Measurements from ENCODE around the gene MYOT. TPM values are rescaled to one million over a fixed set of nuclear protein-coding genes. Genes with fewer than 3 reads are reported as not detected.

The MYOT gene, protein sequence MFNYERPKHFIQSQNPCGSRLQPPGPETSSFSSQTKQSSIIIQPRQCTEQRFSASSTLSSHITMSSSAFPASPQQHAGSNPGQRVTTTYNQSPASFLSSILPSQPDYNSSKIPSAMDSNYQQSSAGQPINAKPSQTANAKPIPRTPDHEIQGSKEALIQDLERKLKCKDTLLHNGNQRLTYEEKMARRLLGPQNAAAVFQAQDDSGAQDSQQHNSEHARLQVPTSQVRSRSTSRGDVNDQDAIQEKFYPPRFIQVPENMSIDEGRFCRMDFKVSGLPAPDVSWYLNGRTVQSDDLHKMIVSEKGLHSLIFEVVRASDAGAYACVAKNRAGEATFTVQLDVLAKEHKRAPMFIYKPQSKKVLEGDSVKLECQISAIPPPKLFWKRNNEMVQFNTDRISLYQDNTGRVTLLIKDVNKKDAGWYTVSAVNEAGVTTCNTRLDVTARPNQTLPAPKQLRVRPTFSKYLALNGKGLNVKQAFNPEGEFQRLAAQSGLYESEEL
- polyA plus RNA-seq: under 1 TPM in 1 of 3 donors, not detected in 2; 0.59 TPM

DNA sequence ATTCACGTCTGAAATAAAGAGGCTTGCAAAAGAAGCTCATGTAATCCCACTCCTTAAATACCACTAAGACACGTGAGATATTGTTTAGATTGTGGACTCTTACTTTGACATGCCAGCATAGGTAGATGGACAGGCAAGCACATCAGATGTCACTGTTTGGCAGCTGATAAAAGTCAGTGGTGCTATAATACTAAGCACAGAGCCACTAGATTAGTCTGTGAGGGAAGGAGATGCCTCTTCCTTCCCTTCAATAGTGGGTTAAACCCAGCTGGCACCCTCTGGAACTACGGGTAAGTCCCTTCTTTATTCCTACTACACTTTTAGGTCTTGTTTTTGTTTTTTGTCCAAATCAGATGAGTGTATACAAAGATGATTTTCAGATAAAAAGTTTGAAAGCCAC is at the start of gene MYOT:
TSS of gene MYOT (plus strand) at position 197 of the 400 bp plus-strand sequence. CDS start 2,792 bp downstream, outside the sequence.
- Mint-ChIP-seq H3K4me1 (no peaks in the 10 kb centered on the region), H3K9me3 (no peaks in the 10 kb centered on the region), H3K36me3 (no peaks in the 10 kb centered on the region), H3K27ac (no peak within 1 kb of the TSS), H3K4me3 (no peak within 1 kb of the TSS), H3K27me3 (ENCODE audit: low read depth in 3 of 3) (peaks cover 0 to 2% (median 0%) of the 10 kb centered on the region in 3 donors)
- DNase-seq: no peak

DNA sequence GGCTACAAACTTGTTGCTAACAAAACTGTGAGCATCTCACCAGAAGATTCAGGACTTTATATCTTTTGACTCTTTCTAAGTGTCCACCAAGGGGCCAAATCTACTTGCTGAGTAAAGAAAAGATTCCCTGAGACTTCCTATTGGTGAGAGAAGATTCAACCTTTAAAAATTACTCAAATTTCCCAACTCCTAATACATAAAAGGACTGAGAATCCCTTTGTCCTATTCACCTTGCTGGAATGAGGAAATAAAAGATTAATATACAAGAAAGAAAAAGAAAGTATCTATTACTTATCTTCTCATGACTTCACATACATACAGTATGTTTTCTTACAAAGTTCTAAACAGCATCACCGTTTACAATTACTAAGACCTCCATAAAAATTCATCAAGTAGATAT is 47.9 kb upstream of the MYOT start:
- H3K4me1 Mint-ChIP-seq: no peaks in the 10 kb centered on the region
- no peak overlapping the region for H3K4me3 Mint-ChIP-seq
- H3K27me3 Mint-ChIP-seq (ENCODE audit: low read depth in 3 of 3): no peaks in the 10 kb centered on the region
- peaks cover 0 to 8% (median 0%) of the 10 kb centered on the region in 3 donors for H3K36me3 Mint-ChIP-seq
- DNase-seq: no peak
- H3K9me3 Mint-ChIP-seq: no peaks in the 10 kb centered on the region
- H3K27ac Mint-ChIP-seq: no peak overlapping the region

DNA sequence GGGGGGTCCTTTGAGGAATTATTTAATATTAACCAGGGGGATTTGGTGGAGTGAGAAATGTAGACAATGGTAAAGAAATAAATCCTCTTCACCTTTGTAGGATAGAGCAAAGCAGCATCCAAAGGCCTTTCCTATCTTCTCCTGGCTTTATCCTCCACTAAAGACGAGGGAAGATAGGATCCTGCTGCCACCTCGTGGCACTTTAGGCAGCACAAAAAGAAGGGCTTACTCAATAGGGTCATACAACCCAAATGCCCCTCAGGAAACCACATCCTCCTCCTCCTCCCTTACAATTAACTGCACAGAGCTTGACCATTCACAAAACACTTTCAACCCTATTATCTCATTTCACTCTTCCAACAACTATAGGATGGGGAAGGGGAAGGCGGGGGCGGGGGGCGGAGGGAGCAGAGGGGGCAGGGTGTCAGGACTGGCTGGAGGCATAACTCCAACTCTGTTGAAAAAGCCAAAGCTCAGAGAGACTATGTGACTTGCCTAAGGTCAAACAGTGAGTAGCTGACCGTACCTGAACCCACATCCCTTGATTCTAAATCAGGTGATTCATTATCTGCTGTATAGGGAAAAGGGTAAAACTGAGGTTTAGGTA is 45.4 kb upstream of the MYOT start:
- peaks cover 0 to 18% (median 10%) of the 10 kb centered on the region in 3 donors for H3K36me3 Mint-ChIP-seq
- no peak overlapping the region for H3K4me3 Mint-ChIP-seq
- H3K27me3 Mint-ChIP-seq (ENCODE audit: low read depth in 3 of 3): no peaks in the 10 kb centered on the region
- no peak overlapping the region for H3K27ac Mint-ChIP-seq
- H3K4me1 Mint-ChIP-seq: no peaks in the 10 kb centered on the region
- H3K9me3 Mint-ChIP-seq: peaks cover 0 to 5% (median 1%) of the 10 kb centered on the region in 6 donors
- DNase-seq: no peak

DNA sequence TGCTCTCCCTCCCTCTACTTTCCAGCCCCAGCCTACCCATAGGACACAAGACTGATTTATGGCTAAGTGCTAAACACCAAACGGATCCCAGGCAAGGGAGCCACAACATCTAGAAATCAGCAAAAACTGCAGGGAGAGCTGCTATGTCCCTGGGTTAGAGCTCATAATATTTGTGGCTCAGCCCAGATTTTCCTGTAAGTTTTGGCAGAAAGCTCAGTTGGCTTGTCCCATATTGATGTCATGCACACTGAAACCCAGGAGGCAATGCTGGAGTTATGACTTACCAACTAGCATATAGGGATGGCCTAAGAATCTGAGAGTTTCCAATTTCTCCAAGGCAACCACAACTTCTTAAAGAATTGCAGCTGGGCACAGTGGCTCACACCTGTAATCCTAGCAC is 44.7 kb upstream of the MYOT start:
- peaks cover 0 to 5% (median 1%) of the 10 kb centered on the region in 6 donors for H3K9me3 Mint-ChIP-seq
- peaks cover 0 to 18% (median 10%) of the 10 kb centered on the region in 3 donors for H3K36me3 Mint-ChIP-seq
- H3K4me3 Mint-ChIP-seq: no peak overlapping the region
- no peak overlapping the region for H3K27ac Mint-ChIP-seq
- DNase-seq: no peak
- H3K27me3 Mint-ChIP-seq (ENCODE audit: low read depth in 3 of 3): no peaks in the 10 kb centered on the region
- no peaks in the 10 kb centered on the region for H3K4me1 Mint-ChIP-seq

DNA sequence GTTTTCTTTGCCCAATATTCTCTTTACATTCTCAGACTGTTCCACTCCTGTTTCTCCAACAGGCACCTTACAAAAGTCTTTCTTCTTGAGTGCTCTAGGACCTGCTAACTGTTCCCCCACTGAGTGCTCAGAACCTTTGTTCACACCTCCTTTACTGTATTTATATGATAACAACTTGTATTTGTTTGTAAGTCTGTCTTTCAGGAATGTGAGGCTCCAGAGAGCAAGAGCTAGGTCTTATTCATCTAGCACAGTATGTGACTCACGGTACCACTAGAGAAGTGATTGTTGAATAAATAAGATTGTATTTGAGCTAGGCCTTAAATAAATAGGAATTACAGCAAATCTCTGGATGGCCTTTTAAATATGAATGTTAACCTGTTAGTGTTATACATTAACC is 42.5 kb upstream of the MYOT start:
- no peak for DNase-seq
- H3K36me3 Mint-ChIP-seq: peaks cover 3 to 18% (median 10%) of the 10 kb centered on the region in 3 donors
- no peaks in the 10 kb centered on the region for H3K4me1 Mint-ChIP-seq
- H3K9me3 Mint-ChIP-seq: peaks cover 0 to 5% (median 1%) of the 10 kb centered on the region in 6 donors
- no peak overlapping the region for H3K27ac Mint-ChIP-seq
- no peaks in the 10 kb centered on the region for H3K27me3 Mint-ChIP-seq (ENCODE audit: low read depth in 3 of 3)
- H3K4me3 Mint-ChIP-seq: no peak overlapping the region

DNA sequence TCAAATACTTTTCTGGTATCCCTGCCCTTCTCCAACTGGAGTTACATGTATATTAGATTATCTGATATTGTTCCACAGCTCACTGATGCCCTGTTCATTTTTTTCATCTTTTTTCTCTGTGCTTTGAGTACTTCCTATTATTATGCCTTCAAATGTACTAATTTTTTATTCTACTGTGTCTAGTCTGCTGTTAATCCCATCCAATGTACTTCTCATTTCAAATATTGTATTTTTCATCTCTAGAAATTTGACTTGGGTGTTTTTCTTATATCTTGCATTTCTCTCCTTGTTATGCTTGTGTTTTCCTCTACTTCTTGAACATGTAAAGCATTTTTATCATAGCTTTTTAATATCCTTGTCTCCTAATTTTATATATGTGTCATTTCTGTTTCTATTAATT is 41.6 kb upstream of the MYOT start:
- Mint-ChIP-seq H3K36me3 (peaks cover 3 to 18% (median 10%) of the 10 kb centered on the region in 3 donors), H3K4me3 (no peak overlapping the region), H3K27me3 (ENCODE audit: low read depth in 3 of 3) (peaks cover 0 to 2% (median 0%) of the 10 kb centered on the region in 3 donors), H3K27ac (no peak overlapping the region), H3K4me1 (no peaks in the 10 kb centered on the region), H3K9me3 (peaks cover 0 to 5% (median 1%) of the 10 kb centered on the region in 6 donors)
- no peak for DNase-seq

DNA sequence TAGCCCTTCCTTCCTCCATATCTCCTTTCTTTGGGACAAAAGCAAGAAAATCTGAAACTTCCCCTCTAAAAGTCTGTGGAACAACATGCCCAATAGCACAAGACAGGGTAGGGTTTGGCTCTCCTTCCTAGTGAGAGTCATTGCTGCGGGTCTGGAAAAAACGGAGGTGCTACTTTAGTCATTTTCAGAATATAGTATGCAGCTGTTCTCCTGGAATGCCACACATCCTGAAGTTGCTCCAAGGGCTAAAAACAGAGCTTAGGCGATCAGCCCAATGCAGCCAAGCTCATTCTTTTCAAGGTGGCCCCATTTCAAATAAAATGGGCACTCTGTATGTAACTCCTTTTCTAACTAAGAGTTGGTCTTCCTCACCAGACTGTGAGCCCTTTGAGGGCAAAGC is 39.5 kb upstream of the MYOT start:
- H3K4me1 Mint-ChIP-seq: no peaks in the 10 kb centered on the region
- no peak for DNase-seq
- peaks cover 8 to 18% (median 10%) of the 10 kb centered on the region in 3 donors for H3K36me3 Mint-ChIP-seq
- no peak overlapping the region for H3K27ac Mint-ChIP-seq
- peaks cover 0 to 2% (median 0%) of the 10 kb centered on the region in 3 donors for H3K27me3 Mint-ChIP-seq (ENCODE audit: low read depth in 3 of 3)
- no peak overlapping the region for H3K4me3 Mint-ChIP-seq
- H3K9me3 Mint-ChIP-seq: peaks cover 0 to 5% (median 1%) of the 10 kb centered on the region in 6 donors

DNA sequence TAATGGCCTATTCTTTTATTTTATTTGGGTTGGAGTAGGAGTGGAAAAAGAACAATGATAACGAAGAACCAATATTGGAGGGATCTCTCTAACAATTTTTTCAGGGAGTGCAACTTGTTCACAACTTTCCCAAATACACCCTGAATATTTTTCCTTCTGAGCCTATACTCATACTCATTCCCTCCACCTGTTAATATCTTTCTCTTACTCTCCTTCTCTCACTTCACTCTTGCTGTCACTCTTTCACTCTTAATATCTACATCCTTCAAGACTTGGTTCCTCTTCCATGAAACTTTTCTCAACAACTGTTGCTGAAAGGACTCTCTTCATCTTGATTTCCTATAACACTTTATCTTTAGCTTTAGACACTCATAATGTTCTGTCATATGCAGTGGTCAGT is 39.0 kb upstream of the MYOT start:
- H3K4me3 Mint-ChIP-seq: no peak overlapping the region

DNA sequence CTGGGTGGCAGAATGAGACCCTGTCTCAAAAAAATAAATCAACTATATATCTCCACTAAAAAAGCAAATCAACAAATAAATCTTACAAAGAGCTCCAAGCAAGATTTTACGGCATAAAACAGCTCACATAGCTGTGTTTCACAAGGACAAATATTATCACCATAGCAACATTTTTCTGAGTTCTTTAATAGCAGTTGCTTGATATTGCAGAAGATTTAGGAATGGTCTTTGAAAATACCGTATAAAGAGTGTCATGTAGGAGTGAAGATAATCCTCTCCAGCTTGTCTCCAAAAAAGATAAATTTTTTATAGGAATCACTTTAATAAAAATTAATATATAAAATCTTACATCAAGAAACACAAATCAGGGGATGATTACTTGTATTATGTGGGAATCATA is 36.6 kb upstream of the MYOT start:
- H3K27ac Mint-ChIP-seq: no peak overlapping the region
- no peak for DNase-seq
- H3K4me1 Mint-ChIP-seq: no peaks in the 10 kb centered on the region
- H3K36me3 Mint-ChIP-seq: peaks cover 3 to 8% (median 8%) of the 10 kb centered on the region in 3 donors
- peaks cover 0 to 2% (median 0%) of the 10 kb centered on the region in 3 donors for H3K27me3 Mint-ChIP-seq (ENCODE audit: low read depth in 3 of 3)
- H3K9me3 Mint-ChIP-seq: peaks cover 0 to 2% (median under 1%) of the 10 kb centered on the region in 6 donors
- no peak overlapping the region for H3K4me3 Mint-ChIP-seq

More for the DNA sequence above, 39.0 kb upstream of the MYOT start:
- Mint-ChIP-seq H3K36me3 (peaks cover 8 to 18% (median 10%) of the 10 kb centered on the region in 3 donors), H3K9me3 (peaks cover 0 to 5% (median 1%) of the 10 kb centered on the region in 6 donors), H3K4me1 (no peaks in the 10 kb centered on the region), H3K27me3 (ENCODE audit: low read depth in 3 of 3) (peaks cover 0 to 2% (median 0%) of the 10 kb centered on the region in 3 donors), H3K27ac (no peak overlapping the region)
- no peak for DNase-seq

DNA sequence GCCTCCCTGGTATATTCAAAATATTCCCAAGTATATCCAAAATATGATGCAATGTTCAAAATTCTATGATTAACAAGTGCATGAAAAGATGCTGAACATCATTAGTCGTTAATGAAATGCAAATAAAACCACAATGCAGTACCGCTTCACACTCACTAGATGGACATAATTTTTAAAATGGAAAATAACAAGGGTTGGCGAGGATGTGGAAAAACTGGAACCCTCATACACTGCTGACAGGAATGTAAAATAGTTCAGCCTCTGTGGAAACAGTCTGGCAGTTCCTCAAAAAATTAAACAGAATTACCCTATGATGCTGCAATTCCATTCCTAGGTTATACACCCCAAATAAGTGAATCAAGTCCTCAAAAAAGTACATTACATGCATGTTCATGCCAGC is 36.1 kb upstream of the MYOT start:
- no peaks in the 10 kb centered on the region for H3K9me3 Mint-ChIP-seq
- H3K27ac Mint-ChIP-seq: no peak overlapping the region
- no peaks in the 10 kb centered on the region for H3K4me1 Mint-ChIP-seq
- H3K4me3 Mint-ChIP-seq: no peak overlapping the region
- H3K36me3 Mint-ChIP-seq: peaks cover 0 to 8% (median 6%) of the 10 kb centered on the region in 3 donors
- H3K27me3 Mint-ChIP-seq (ENCODE audit: low read depth in 3 of 3): peaks cover 0 to 2% (median 0%) of the 10 kb centered on the region in 3 donors
- no peak for DNase-seq

DNA sequence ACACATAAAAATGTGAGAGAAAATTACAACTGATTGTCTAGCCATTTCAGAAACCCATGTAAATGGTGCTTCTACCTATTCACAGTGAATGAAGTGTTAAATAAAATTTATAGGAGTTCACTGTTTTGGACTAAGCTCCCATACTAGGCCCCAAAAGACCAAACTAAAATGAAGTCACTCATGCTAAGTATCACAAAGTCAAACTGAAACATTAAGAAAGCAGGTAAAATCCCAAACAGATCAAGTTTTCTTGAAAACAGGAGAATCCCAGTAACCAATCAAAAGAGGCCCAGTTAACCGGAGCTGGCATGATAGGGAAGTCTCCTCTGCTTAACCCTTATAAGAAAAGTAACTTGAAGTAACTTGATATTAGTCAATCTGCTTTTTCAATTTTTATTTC is 35.2 kb upstream of the MYOT start:
- Mint-ChIP-seq H3K27me3 (ENCODE audit: low read depth in 3 of 3) (peaks cover 0 to 2% (median 0%) of the 10 kb centered on the region in 3 donors), H3K4me3 (no peak overlapping the region), H3K9me3 (no peaks in the 10 kb centered on the region), H3K4me1 (no peaks in the 10 kb centered on the region), H3K27ac (no peak overlapping the region), H3K36me3 (peaks cover 0 to 8% (median 4%) of the 10 kb centered on the region in 3 donors)
- no peak for DNase-seq

DNA sequence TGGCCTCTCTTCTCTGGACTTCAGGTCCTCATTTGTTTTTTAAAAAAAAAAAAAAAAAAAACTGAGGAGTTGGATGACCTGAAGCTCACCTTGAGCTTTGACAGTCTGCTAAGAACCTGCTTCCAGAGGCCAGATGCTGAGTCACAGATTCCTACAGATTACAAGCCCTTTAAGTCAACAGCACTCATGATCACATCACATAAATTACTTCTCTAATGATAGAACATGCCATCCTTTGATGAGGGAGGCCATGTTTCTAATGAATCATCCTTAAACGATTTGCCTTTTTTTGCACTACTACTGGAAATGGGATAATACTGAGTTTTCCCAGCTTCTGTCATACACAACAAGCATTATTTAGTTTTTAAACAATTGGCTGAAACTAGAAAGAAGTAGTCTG is 34.2 kb upstream of the MYOT start:
- peaks cover 0 to 8% (median 4%) of the 10 kb centered on the region in 3 donors for H3K36me3 Mint-ChIP-seq
- H3K27me3 Mint-ChIP-seq (ENCODE audit: low read depth in 3 of 3): peaks cover 0 to 2% (median 0%) of the 10 kb centered on the region in 3 donors
- DNase-seq: no peak
- H3K9me3 Mint-ChIP-seq: no peaks in the 10 kb centered on the region
- no peak overlapping the region for H3K27ac Mint-ChIP-seq
- no peak overlapping the region for H3K4me3 Mint-ChIP-seq
- H3K4me1 Mint-ChIP-seq: no peaks in the 10 kb centered on the region

DNA sequence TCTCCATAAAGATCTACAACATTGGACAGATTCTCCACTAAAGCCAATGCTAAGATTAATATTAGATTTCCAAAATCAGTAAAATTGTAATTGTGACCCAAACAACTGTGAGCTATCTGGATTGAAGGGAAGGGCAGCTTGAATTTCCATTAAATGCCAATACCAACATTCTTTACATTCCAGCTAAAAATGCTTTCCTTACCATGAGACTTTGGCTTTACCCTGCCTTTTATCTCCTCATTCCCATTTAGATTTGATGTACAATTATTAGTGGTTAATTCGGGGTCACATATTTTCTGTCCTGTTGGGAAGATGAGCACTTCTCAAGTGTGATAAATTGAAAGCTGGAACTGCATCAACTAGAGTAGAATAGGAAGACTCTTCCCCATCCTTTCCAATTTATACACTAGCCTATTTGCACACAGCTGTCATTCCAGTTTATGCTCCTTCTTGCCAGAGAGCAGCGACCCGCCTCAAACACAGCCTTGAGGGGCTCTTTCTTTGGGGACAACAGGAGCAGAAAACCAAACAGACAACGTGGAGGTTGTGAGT is 33.1 kb upstream of the MYOT start:
- Mint-ChIP-seq H3K27me3 (ENCODE audit: low read depth in 3 of 3) (peaks cover 0 to 2% (median 0%) of the 10 kb centered on the region in 3 donors), H3K36me3 (peaks cover 0 to 5% (median 4%) of the 10 kb centered on the region in 3 donors), H3K27ac (no peak overlapping the region), H3K4me3 (no peak overlapping the region), H3K4me1 (no peaks in the 10 kb centered on the region), H3K9me3 (no peaks in the 10 kb centered on the region)
- DNase-seq: no peak

DNA sequence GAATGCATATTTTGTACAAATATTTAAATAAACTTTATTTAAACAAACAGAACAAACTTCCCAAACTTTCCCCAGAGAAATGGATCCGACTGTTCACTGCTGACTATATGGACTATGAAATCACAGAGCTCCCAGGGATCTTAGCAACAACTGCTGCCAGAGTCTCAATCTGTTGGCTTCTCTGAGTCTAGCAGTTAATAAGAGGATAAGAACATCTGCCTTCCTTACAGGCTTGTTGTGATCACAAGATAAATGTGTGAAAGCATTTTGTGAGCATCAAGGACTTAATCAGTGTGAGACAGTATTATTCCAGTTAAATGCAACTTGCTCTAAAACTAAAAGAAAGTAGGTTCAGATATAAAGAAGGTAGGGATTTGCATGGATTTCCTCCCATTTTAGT is 31.4 kb upstream of the MYOT start:
- Mint-ChIP-seq H3K27ac (no peak overlapping the region), H3K27me3 (ENCODE audit: low read depth in 3 of 3) (no peaks in the 10 kb centered on the region), H3K9me3 (no peaks in the 10 kb centered on the region), H3K36me3 (peaks cover 0 to 5% (median 4%) of the 10 kb centered on the region in 3 donors), H3K4me3 (no peak overlapping the region), H3K4me1 (no peaks in the 10 kb centered on the region)
- DNase-seq: no peak

Measured in immature natural killer cell (primary cell).